Measurements from ENCODE around the gene APBB1IP. TPM values are rescaled to one million over a fixed set of nuclear protein-coding genes. Genes with fewer than 3 reads are reported as not detected.

Gene APBB1IP
- not detected in 2 replicates for total RNA-seq

GRCh38 chr10:26437637-26438461, at the start of gene APBB1IP:
TSS of gene APBB1IP (plus strand) at chr10:26438341. CDS start at chr10:26492327, 53,986 bp downstream.

Other genes with a start within 250 kb of the APBB1IP start
- gene GAD2, start 221.6 kb upstream of the APBB1IP start, total RNA-seq = not detected in 2 replicates